Mesenchymal stem cell (in vitro differentiated cells and primary cell): Measurements from ENCODE around the gene DPYSL5.

ENCODE experiments used
- DNase-seq: peaks from one replicate; pipeline ENCODE4 v3.0.0-alpha.2; 2013
- H2AFZ ChIP-seq: one replicate; pipeline ENCODE4 v1.6.1; 2013; ENCODE audit warnings: low read depth, mild to moderate bottlenecking, control low read depth, inconsistent platforms, low read length, moderate library complexity
- H2AK5ac ChIP-seq: 2 replicates; pipeline ENCODE4 v1.6.1; 2013; ENCODE audit warnings: low read length, moderate library complexity, mild to moderate bottlenecking, inconsistent platforms; ENCODE audit not compliant: severe bottlenecking
- H2BK120ac ChIP-seq: one replicate; pipeline ENCODE4 v1.6.1; 2013; ENCODE audit warnings: low read depth, mild to moderate bottlenecking, inconsistent platforms, low read length, moderate library complexity
- H2BK12ac ChIP-seq, 2 experiments: one replicate each; pipeline ENCODE4 v1.6.1; 2013; ENCODE audit warnings: inconsistent platforms in 2 of 2, low read length in 2 of 2, mild to moderate bottlenecking in 2 of 2, moderate library complexity in 2 of 2, control low read depth in 1 of 2
- H2BK15ac ChIP-seq: one replicate; pipeline ENCODE4 v1.6.1; 2013; ENCODE audit warnings: mild to moderate bottlenecking, low read depth, inconsistent platforms; ENCODE audit not compliant: poor library complexity, severe bottlenecking
- H2BK5ac ChIP-seq: 2 replicates; pipeline ENCODE4 v1.6.1; 2013; ENCODE audit warnings: low read depth, mild to moderate bottlenecking, low read length, control low read depth, inconsistent platforms; ENCODE audit not compliant: poor library complexity, severe bottlenecking
- H3K14ac ChIP-seq, 2 experiments: one replicate each; pipeline ENCODE4 v1.6.1; 2013; ENCODE audit warnings: inconsistent platforms in 2 of 2, low read length in 2 of 2, control low read depth in 1 of 2, mild to moderate bottlenecking in 1 of 2, moderate library complexity in 1 of 2
- H3K18ac ChIP-seq, 2 experiments: one replicate each; pipeline ENCODE4 v1.6.1; 2013; ENCODE audit warnings: inconsistent platforms in 2 of 2, low read length in 2 of 2, control low read depth in 1 of 2, low read depth in 1 of 2, mild to moderate bottlenecking in 1 of 2
- H3K23ac ChIP-seq, 2 experiments: one replicate each; pipeline ENCODE4 v1.6.1; 2013; ENCODE audit warnings: inconsistent platforms in 2 of 2, low read length in 2 of 2, mild to moderate bottlenecking in 2 of 2, moderate library complexity in 2 of 2, control low read depth in 1 of 2
- H3K27ac ChIP-seq: 2 replicates; pipeline ENCODE4 v1.5.1; 2013; ENCODE audit warnings: mild to moderate bottlenecking, moderate library complexity, low read length, control low read depth, inconsistent platforms; ENCODE audit not compliant: poor library complexity, severe bottlenecking
- H3K27me3 ChIP-seq, 2 experiments: 2 replicates each; pipeline versions ENCODE4 v1.6.1 to v1.7.0; 2013; ENCODE audit warnings: low read length in 2 of 2, mild to moderate bottlenecking in 2 of 2, moderate library complexity in 2 of 2, control low read depth in 1 of 2, inconsistent platforms in 1 of 2; ENCODE audit not compliant: control insufficient read depth in 1 of 2, insufficient read depth in 1 of 2
- H3K36me3 ChIP-seq, 2 experiments: 2 replicates each; pipeline versions ENCODE4 v1.6.1 to v1.7.0; 2013; ENCODE audit warnings: low read length in 2 of 2, control low read depth in 1 of 2, inconsistent platforms in 1 of 2, low read depth in 1 of 2, mild to moderate bottlenecking in 1 of 2; ENCODE audit not compliant: insufficient read depth in 2 of 2, control insufficient read depth in 1 of 2
- H3K4ac ChIP-seq, 2 experiments: one replicate each; pipeline ENCODE4 v1.6.1; 2013; ENCODE audit warnings: inconsistent platforms in 2 of 2, low read length in 2 of 2, mild to moderate bottlenecking in 2 of 2, moderate library complexity in 2 of 2, control low read depth in 1 of 2, low read depth in 1 of 2
- H3K4me1 ChIP-seq: 2 replicates; pipeline ENCODE4 v1.6.1; 2013; ENCODE audit warnings: low read depth, low read length, control low read depth; ENCODE audit not compliant: control insufficient read depth, insufficient read depth
- H3K4me2 ChIP-seq: 2 replicates; pipeline ENCODE4 v1.6.1; 2013; ENCODE audit warnings: low read length, mild to moderate bottlenecking, inconsistent platforms; ENCODE audit not compliant: poor library complexity, severe bottlenecking
- H3K4me3 ChIP-seq, 2 experiments: 2 replicates each; pipeline versions ENCODE4 v1.5.1 to v1.7.0; 2013; ENCODE audit warnings: low read length in 2 of 2, mild to moderate bottlenecking in 2 of 2, control low read depth in 1 of 2, low read depth in 1 of 2; ENCODE audit not compliant: insufficient read depth in 1 of 2
- H3K79me1 ChIP-seq: replicated peaks from 2 replicates; pipeline ENCODE4 v1.6.1; 2013; ENCODE audit warnings: mild to moderate bottlenecking, control low read depth, low read length, inconsistent platforms; ENCODE audit not compliant: poor library complexity, severe bottlenecking
- H3K9ac ChIP-seq: 2 replicates; pipeline ENCODE4 v1.7.0; 2013; ENCODE audit warnings: mild to moderate bottlenecking, low read length, moderate library complexity
- H3K9me3 ChIP-seq: 2 replicates; pipeline ENCODE4 v1.7.0; 2013; ENCODE audit warnings: mild to moderate bottlenecking, low read length; ENCODE audit not compliant: control insufficient read depth
- H4K8ac ChIP-seq: one replicate; pipeline ENCODE4 v1.6.1; 2013; ENCODE audit warnings: inconsistent platforms, mild to moderate bottlenecking, low read length, moderate library complexity
- H4K91ac ChIP-seq: one replicate; pipeline ENCODE4 v1.6.1; 2013; ENCODE audit warnings: mild to moderate bottlenecking, low read length, inconsistent platforms
- WGBS: methylation state at CpG from one replicate; pipeline ENCODE4 v1.1.7; 2013; ENCODE audit warnings: mixed read lengths; 5-methylcytosine and 5-hydroxymethylcytosine counted together

DPYSL5 gene

DNA sequence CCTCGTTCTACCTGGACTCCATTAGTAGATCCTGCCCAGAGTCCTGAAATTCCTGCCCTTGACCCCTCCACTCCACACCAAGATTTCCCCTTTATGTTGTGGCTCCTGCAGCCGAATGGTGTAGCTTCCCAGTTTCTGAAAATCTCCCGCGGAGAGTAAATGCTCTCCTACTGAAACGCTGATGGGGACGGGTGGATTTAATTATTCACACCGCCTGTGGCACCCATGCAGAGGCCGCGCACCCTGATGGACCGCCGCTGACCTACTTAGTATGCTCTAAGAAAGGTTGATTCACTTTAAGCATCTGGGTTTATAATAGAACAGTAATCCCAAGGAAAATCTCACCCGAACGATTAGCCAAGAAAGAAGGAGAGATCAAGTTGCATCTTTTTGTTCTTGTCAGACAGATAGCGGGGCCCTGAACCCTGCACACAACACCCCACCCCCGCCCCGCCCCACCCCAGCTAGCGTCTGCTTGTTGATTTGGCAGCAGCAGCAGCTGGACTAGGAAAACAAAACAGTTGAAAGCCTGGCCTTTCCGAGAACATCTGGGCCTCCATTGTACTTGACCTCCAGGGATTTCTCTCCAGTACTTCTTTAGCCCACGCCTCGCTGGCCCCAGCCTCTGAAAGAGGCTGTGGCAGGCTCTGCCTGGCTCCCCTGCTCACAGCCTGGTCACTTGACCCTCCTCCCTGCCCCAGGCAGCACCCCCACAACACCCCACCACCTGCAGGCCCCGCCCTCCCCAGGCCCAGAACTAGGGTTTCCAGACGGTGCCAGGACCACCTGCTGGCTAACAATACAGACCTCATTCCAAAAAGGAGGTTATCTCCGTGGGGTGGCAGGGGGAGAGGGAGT lies 53.6 kb downstream of the DPYSL5 start:
- Histone ChIP-seq H2BK120ac (no peak overlapping the region), H3K36me3 (no peaks in the 10 kb centered on the region), H3K4me1 (no peaks in the 10 kb centered on the region), H2BK5ac (no peak overlapping the region), H3K79me1 (no peaks in the 10 kb centered on the region), H2AFZ (no peak overlapping the region), H3K9me3 (peaks cover 11% of the 10 kb centered on the region), H3K9ac (no peak overlapping the region), H4K8ac (no peak overlapping the region), H2BK15ac (peak overlapping the region; percentile 4), H4K91ac (no peak overlapping the region), H3K14ac (no peak overlapping the region), H3K27me3 (peaks cover 49 to 51% of the 10 kb centered on the region in 2 experiments), H3K4ac (no peak overlapping the region), H3K4me3 (no peak overlapping the region), H2AK5ac (no peak overlapping the region), H3K23ac (no peak overlapping the region), H3K4me2 (no peak overlapping the region), H3K27ac (no peak overlapping the region), H2BK12ac (no peak overlapping the region), H3K18ac (no peak overlapping the region)
- no peak for DNase-seq
- WGBS, result 46% methylated on average over 20 of the region's 23 CpGs

DNA sequence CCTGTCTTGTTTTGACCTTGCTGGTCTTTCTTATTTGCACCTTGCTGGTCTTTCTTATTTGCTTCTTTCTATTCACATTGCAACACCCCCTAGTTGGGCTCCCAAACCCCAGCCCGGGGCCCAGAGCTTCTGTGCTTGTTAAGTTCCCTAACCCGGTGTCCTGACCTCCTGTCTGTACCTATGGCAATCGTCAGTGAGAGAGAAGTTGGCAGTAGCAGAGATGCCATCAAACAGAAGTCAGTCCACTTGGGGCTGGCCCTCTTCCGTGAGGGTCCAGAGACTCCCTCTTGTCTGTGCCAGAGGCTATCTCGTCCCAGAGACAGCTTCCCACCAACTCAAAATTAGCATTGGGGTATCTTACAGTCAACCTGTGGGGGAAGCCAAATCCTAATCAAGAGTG lies 55.7 kb downstream of the DPYSL5 start:
- no peak overlapping the region for H3K4ac ChIP-seq
- H4K91ac ChIP-seq, result no peak overlapping the region
- H4K8ac ChIP-seq, result no peak overlapping the region
- no peak overlapping the region for H2AFZ ChIP-seq
- no peaks in the 10 kb centered on the region for H3K4me1 ChIP-seq
- H3K9ac ChIP-seq, result no peak overlapping the region
- no peak overlapping the region for H3K4me2 ChIP-seq
- no peaks in the 10 kb centered on the region for H3K79me1 ChIP-seq
- no peak overlapping the region for H2BK120ac ChIP-seq
- H3K18ac ChIP-seq, result no peak overlapping the region
- H3K23ac ChIP-seq, result no peak overlapping the region
- no peak for DNase-seq
- 68% methylated on average over 5 of the region's 5 CpGs for WGBS
- no peaks in the 10 kb centered on the region for H3K36me3 ChIP-seq
- H2BK5ac ChIP-seq, result no peak overlapping the region
- H2BK15ac ChIP-seq, result no peak overlapping the region
- H3K27me3 ChIP-seq, result peaks cover 43 to 59% of the 10 kb centered on the region in 2 experiments
- H3K4me3 ChIP-seq, result no peak overlapping the region
- H2BK12ac ChIP-seq, result no peak overlapping the region
- no peak overlapping the region for H3K27ac ChIP-seq
- H2AK5ac ChIP-seq, result no peak overlapping the region
- H3K9me3 ChIP-seq, result no peaks in the 10 kb centered on the region
- no peak overlapping the region for H3K14ac ChIP-seq

DNA sequence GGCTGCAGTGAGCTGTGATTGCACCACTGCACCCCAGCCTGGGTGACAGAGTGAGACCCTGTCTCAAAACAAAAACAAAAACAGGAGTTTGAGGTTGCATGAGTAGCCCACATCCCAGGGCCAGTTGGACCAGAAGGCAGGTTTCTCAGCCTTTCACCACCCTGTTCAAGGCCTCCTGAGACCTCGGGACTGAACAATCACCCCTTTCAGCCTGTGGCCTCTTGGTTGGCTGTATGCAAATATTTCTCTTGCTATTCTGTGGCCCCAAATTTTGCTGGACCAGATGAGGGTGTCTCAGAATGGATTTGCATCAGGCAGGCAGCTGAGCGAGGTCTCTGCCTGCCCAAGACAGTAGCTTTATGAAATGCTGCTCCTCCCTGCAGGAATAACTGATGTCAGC lies 56.9 kb downstream of the DPYSL5 start:
- no peak overlapping the region for H3K4ac ChIP-seq
- peak overlapping the region; percentile 48 for H2BK15ac ChIP-seq
- H3K79me1 ChIP-seq, result no peaks in the 10 kb centered on the region
- no peak overlapping the region for H2BK120ac ChIP-seq
- H3K27me3 ChIP-seq, result peaks cover 49 to 60% of the 10 kb centered on the region in 2 experiments
- no peak overlapping the region for H2AFZ ChIP-seq
- DNase-seq, result no peak
- H3K18ac ChIP-seq, result no peak overlapping the region
- no peak overlapping the region for H2BK12ac ChIP-seq
- H3K36me3 ChIP-seq, result no peaks in the 10 kb centered on the region
- H3K9me3 ChIP-seq, result no peaks in the 10 kb centered on the region
- H3K4me3 ChIP-seq, result no peak overlapping the region
- 90% methylated on average over 2 of the region's 2 CpGs for WGBS
- no peak overlapping the region for H3K23ac ChIP-seq
- H3K9ac ChIP-seq, result no peak overlapping the region
- no peak overlapping the region for H2AK5ac ChIP-seq
- no peaks in the 10 kb centered on the region for H3K4me1 ChIP-seq
- no peak overlapping the region for H4K8ac ChIP-seq
- no peak overlapping the region for H3K14ac ChIP-seq
- H2BK5ac ChIP-seq, result no peak overlapping the region
- no peak overlapping the region for H4K91ac ChIP-seq
- no peak overlapping the region for H3K27ac ChIP-seq
- no peak overlapping the region for H3K4me2 ChIP-seq

DNA sequence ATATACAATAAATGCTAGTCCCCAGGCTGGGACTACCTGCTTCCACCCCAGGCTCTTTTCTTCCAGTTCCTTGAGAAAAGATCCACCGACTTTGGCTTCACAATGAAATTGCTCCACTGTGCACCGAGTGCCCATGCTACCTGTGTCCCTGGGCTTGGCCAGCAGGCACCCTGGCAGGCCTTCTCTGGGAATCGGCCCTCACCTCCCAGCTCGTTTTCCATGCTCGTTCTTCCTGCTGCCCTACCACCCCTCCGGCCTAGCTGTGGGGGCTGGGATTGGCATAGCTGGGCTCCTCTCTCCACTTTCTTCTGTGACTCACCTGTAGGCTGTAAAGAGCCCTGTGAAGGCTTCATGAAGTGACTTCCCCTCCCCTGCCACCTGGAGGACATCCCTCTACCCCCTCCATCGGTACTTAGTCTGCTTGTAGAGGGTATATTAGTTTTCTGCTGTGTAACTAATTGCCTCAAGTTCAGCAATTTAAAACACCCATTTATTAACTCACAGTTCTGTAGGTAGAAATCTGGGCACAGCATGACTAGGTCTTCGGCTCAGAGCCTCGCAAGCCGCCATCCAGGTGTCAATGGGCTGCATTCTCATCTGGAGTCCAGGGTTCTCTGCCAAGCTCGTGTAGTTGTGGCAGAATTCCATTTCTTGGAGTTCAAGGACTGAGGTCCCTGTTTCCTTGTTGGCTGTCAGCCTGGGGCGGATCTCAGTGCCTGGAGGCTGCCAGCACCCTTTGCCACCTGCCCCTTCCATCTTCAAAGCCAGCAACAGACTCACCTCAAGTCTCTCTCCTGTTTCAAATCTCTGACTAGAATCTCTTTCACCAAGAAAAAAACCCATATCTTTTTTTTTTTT lies 57.6 kb downstream of the DPYSL5 start:
- Histone ChIP-seq H3K36me3 (no peaks in the 10 kb centered on the region), H3K23ac (no peak overlapping the region), H3K4ac (no peak overlapping the region), H2BK5ac (no peak overlapping the region), H3K4me2 (no peak overlapping the region), H2AK5ac (no peak overlapping the region), H2BK12ac (no peak overlapping the region), H3K27ac (no peak overlapping the region), H3K14ac (no peak overlapping the region), H3K4me3 (no peak overlapping the region), H3K18ac (no peak overlapping the region), H3K9me3 (peaks cover 4% of the 10 kb centered on the region), H4K91ac (no peak overlapping the region), H2BK15ac (no peak overlapping the region), H2BK120ac (no peak overlapping the region), H3K4me1 (no peaks in the 10 kb centered on the region), H2AFZ (no peak overlapping the region), H3K79me1 (no peaks in the 10 kb centered on the region), H3K27me3 (peaks cover 46 to 56% of the 10 kb centered on the region in 2 experiments), H4K8ac (no peak overlapping the region), H3K9ac (no peak overlapping the region)
- no peak for DNase-seq
- WGBS, result 79% methylated on average over 11 of the region's 12 CpGs
